ENCODE data around the gene HABP4.

DNA sequence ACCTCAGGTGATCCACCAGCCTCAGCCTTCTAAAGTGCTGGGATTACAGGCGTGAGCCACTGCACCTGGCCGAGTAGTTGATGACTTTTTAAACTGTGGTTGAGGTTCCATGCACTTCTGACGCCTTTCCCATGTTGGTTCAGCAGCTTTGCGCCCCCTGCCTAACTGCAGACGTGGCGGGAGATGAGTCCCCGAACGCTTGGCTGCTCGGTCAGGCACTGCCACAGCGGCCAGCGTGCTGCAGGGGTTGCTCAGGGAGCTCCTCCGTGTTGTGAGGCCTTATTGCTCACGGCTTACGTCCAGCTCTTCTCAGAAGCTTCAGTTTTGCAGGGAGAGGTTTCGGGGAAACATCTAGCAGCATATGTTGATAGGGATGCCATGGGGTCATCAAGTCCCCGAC lies 35.3 kb downstream of the HABP4 start:
- no peak for TF ChIP-seq POLR2A (IDR thresholded peaks at IDR 0.05)
- TF ChIP-seq, protein P1, sequence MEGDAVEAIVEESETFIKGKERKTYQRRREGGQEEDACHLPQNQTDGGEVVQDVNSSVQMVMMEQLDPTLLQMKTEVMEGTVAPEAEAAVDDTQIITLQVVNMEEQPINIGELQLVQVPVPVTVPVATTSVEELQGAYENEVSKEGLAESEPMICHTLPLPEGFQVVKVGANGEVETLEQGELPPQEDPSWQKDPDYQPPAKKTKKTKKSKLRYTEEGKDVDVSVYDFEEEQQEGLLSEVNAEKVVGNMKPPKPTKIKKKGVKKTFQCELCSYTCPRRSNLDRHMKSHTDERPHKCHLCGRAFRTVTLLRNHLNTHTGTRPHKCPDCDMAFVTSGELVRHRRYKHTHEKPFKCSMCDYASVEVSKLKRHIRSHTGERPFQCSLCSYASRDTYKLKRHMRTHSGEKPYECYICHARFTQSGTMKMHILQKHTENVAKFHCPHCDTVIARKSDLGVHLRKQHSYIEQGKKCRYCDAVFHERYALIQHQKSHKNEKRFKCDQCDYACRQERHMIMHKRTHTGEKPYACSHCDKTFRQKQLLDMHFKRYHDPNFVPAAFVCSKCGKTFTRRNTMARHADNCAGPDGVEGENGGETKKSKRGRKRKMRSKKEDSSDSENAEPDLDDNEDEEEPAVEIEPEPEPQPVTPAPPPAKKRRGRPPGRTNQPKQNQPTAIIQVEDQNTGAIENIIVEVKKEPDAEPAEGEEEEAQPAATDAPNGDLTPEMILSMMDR (IDR thresholded peaks at IDR 0.05): no peak

Measured in transverse colon (tissue), 3 donors.